Stimulated activated memory B cell treated with anti-CD40 and anti-IgM and Interleukin-4, amounts not matched to agents 10 μg/mL and 1 μg/mL and 100 μg/mL, for 72 hours (primary cell): ENCODE data around the gene SCARB1.
"Not testable (repeated sequence)": the region's sequence is repeated elsewhere in the genome, so short reads cannot be mapped to it uniquely, and the experiment has no call there.

Experiments
- ATAC-seq: fragments of 150-1000 bp; cut with Tn5 transposase; 2 replicates; pipeline ENCODE4 v1.10.0; 2021
- H3K27ac Mint-ChIP-seq: one replicate; pipeline ENCODE4 v1.8.0; 2022; ENCODE audit warnings: mild to moderate bottlenecking, mixed read lengths
- H3K27me3 Mint-ChIP-seq: one replicate; pipeline ENCODE4 v1.8.0; 2022; ENCODE audit warnings: mixed read lengths
- H3K36me3 Mint-ChIP-seq: one replicate; pipeline ENCODE4 v1.8.0; 2022; ENCODE audit warnings: mixed read lengths
- H3K4me1 Mint-ChIP-seq: one replicate; pipeline ENCODE4 v1.8.0; 2022; ENCODE audit warnings: mixed read lengths
- H3K4me3 Mint-ChIP-seq: one replicate; pipeline ENCODE4 v1.8.0; 2022; ENCODE audit warnings: mild to moderate bottlenecking, moderate library complexity, mixed read lengths
- H3K9me3 Mint-ChIP-seq: one replicate; pipeline ENCODE4 v1.8.0; 2022; ENCODE audit warnings: mixed read lengths

Gene SCARB1

GRCh38 chr12:124893792-124894516 is 30.3 kb upstream of the SCARB1 start:
- Mint-ChIP-seq H3K27ac (peak overlapping the region; percentile 60), H3K9me3 (no peaks in the 10 kb centered on the region), H3K27me3 (no peaks in the 10 kb centered on the region), H3K4me3 (no peak overlapping the region), H3K4me1 (peaks cover 20% of the 10 kb centered on the region), H3K36me3 (no peaks in the 10 kb centered on the region)
- peak; percentile 70 for ATAC-seq

GRCh38 chr12:124888260-124888659 is 24.6 kb upstream of the SCARB1 start:
- H3K4me1 Mint-ChIP-seq = peaks cover 27% of the 10 kb centered on the region
- H3K27me3 Mint-ChIP-seq = no peaks in the 10 kb centered on the region
- H3K4me3 Mint-ChIP-seq = no peak overlapping the region
- H3K9me3 Mint-ChIP-seq = no peaks in the 10 kb centered on the region
- no peak for ATAC-seq
- no peaks in the 10 kb centered on the region for H3K36me3 Mint-ChIP-seq
- no peak overlapping the region for H3K27ac Mint-ChIP-seq

GRCh38 chr12:124887766-124888165 is 24.1 kb upstream of the SCARB1 start:
- not testable (repeated sequence) for H3K36me3 Mint-ChIP-seq, H3K27ac Mint-ChIP-seq, ATAC-seq, H3K4me3 Mint-ChIP-seq, H3K27me3 Mint-ChIP-seq, H3K9me3 Mint-ChIP-seq
- peaks cover 32% of the 10 kb centered on the region for H3K4me1 Mint-ChIP-seq

- peak overlapping the region; percentile 44 for H3K27ac Mint-ChIP-seq
- ATAC-seq = peak; percentile 97
- H3K4me1 Mint-ChIP-seq = peaks cover 48% of the 10 kb centered on the region
These were observed 21.1 kb upstream of the SCARB1 start for GRCh38 chr12:124884587-124885438.

GRCh38 chr12:124883263-124884130 is 19.8 kb upstream of the SCARB1 start:
- Mint-ChIP-seq H3K27ac (peak overlapping the region; percentile 44), H3K4me3 (peak overlapping the region; percentile 10), H3K9me3 (no peaks in the 10 kb centered on the region), H3K4me1 (peaks cover 48% of the 10 kb centered on the region), H3K27me3 (no peaks in the 10 kb centered on the region), H3K36me3 (no peaks in the 10 kb centered on the region)
- no peak for ATAC-seq

More at GRCh38 chr12:124884587-124885438, 21.1 kb upstream of the SCARB1 start:
- H3K36me3 Mint-ChIP-seq = no peaks in the 10 kb centered on the region
- peak overlapping the region; percentile 32 for H3K4me3 Mint-ChIP-seq
- H3K27me3 Mint-ChIP-seq = no peaks in the 10 kb centered on the region
- no peaks in the 10 kb centered on the region for H3K9me3 Mint-ChIP-seq

GRCh38 chr12:124881123-124881522 is 17.5 kb upstream of the SCARB1 start:
- Mint-ChIP-seq H3K36me3 (no peaks in the 10 kb centered on the region), H3K27me3 (no peaks in the 10 kb centered on the region), H3K4me1 (peaks cover 48% of the 10 kb centered on the region), H3K4me3 (no peak overlapping the region), H3K27ac (no peak overlapping the region), H3K9me3 (no peaks in the 10 kb centered on the region)
- no peak for ATAC-seq

- not testable (repeated sequence) for H3K27ac Mint-ChIP-seq, H3K27me3 Mint-ChIP-seq, ATAC-seq, H3K9me3 Mint-ChIP-seq, H3K4me3 Mint-ChIP-seq, H3K36me3 Mint-ChIP-seq
- peaks cover 41% of the 10 kb centered on the region for H3K4me1 Mint-ChIP-seq
These were observed 16.7 kb upstream of the SCARB1 start for GRCh38 chr12:124880335-124880734.

- ATAC-seq = no peak
- Mint-ChIP-seq H3K27ac (no peak overlapping the region), H3K36me3 (no peaks in the 10 kb centered on the region), H3K9me3 (no peaks in the 10 kb centered on the region), H3K4me3 (no peak overlapping the region), H3K4me1 (peaks cover 35% of the 10 kb centered on the region), H3K27me3 (no peaks in the 10 kb centered on the region)
These were observed 15.3 kb upstream of the SCARB1 start for GRCh38 chr12:124878795-124879516.

- ATAC-seq = no peak
- Mint-ChIP-seq H3K9me3 (no peaks in the 10 kb centered on the region), H3K27ac (no peak overlapping the region), H3K4me3 (no peak overlapping the region), H3K27me3 (no peaks in the 10 kb centered on the region), H3K4me1 (peaks cover 25% of the 10 kb centered on the region), H3K36me3 (no peaks in the 10 kb centered on the region)
These were observed 13.8 kb upstream of the SCARB1 start for GRCh38 chr12:124877423-124877822.

GRCh38 chr12:124876171-124876570 is 12.5 kb upstream of the SCARB1 start:
- Mint-ChIP-seq H3K4me1 (peaks cover 13% of the 10 kb centered on the region), H3K9me3 (no peaks in the 10 kb centered on the region), H3K36me3 (no peaks in the 10 kb centered on the region), H3K4me3 (no peak overlapping the region), H3K27me3 (no peaks in the 10 kb centered on the region), H3K27ac (no peak overlapping the region)
- no peak for ATAC-seq

GRCh38 chr12:124875803-124876132 is 12.1 kb upstream of the SCARB1 start:
- Mint-ChIP-seq H3K9me3 (no peaks in the 10 kb centered on the region), H3K27me3 (no peaks in the 10 kb centered on the region), H3K27ac (no peak overlapping the region), H3K36me3 (no peaks in the 10 kb centered on the region), H3K4me3 (no peak overlapping the region), H3K4me1 (peaks cover 11% of the 10 kb centered on the region)
- no peak for ATAC-seq

GRCh38 chr12:124874988-124875802 is 11.5 kb upstream of the SCARB1 start:
- Mint-ChIP-seq H3K9me3 (no peaks in the 10 kb centered on the region), H3K4me1 (peaks cover 11% of the 10 kb centered on the region), H3K36me3 (no peaks in the 10 kb centered on the region), H3K27ac (no peak overlapping the region), H3K4me3 (no peak overlapping the region), H3K27me3 (no peaks in the 10 kb centered on the region)
- no peak for ATAC-seq

GRCh38 chr12:124874188-124874587 is 10.5 kb upstream of the SCARB1 start:
- no peak for ATAC-seq
- Mint-ChIP-seq H3K27ac (no peak overlapping the region), H3K27me3 (no peaks in the 10 kb centered on the region), H3K9me3 (no peaks in the 10 kb centered on the region), H3K4me3 (no peak overlapping the region), H3K36me3 (no peaks in the 10 kb centered on the region), H3K4me1 (peaks cover 16% of the 10 kb centered on the region)

- peaks cover 25% of the 10 kb centered on the region for H3K4me1 Mint-ChIP-seq
- no peaks in the 10 kb centered on the region for H3K36me3 Mint-ChIP-seq
- no peaks in the 10 kb centered on the region for H3K9me3 Mint-ChIP-seq
- ATAC-seq = no peak
- no peak overlapping the region for H3K4me3 Mint-ChIP-seq
- H3K27me3 Mint-ChIP-seq = no peaks in the 10 kb centered on the region
- no peak overlapping the region for H3K27ac Mint-ChIP-seq
These were observed 8.5 kb upstream of the SCARB1 start for GRCh38 chr12:124872068-124872719.
